ENCODE data around the gene FUT2. TPM values are rescaled to one million over a fixed set of nuclear protein-coding genes. Genes with fewer than 3 reads are reported as not detected.
A peak's percentile ranks its signal among the peaks of the same experiment; 100 is the strongest.
"Not testable (repeated sequence)": the region's sequence is repeated elsewhere in the genome, so short reads cannot be mapped to it uniquely, and the experiment has no call there.

FUT2 gene
- polyA plus RNA-seq, 4 donors = 1.7 to 5.6 (median 3.3) TPM

GRCh38 chr19:48670699-48671445 is 24.9 kb upstream of the FUT2 start:
- DNase-seq (ENCODE audit: low read depth in 4 of 4, low spot score in 2 of 4) = no peak

DNA sequence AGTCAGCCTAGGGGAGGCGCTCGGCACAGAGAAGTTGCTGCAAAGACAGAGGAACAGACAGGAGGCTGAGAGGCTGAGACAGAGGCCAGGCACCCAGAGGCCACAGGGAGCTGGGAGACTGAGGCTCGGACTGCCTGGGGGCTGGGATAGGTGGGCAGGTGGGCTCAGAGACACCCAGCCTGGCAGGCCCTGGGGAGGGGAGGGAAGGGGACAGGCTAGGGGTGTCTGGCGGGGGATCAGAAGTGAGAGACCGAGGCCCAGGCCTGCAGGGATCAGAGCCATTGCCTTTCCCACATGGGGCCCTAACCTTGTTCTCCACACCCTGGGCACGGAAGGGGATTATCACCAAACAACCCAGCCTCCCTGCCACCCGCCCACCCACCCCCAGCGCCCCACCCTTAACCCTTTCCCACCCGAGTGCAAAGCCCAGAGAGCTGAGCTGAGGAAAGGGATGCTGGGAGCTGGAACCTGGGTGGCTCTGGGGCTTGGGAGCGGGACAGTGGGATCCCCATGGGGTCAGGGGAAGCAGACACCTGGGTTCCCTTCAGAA is 24.2 kb upstream of the FUT2 start:
- DNase-seq (ENCODE audit: low read depth in 4 of 4, low spot score in 2 of 4) = no peak

DNA sequence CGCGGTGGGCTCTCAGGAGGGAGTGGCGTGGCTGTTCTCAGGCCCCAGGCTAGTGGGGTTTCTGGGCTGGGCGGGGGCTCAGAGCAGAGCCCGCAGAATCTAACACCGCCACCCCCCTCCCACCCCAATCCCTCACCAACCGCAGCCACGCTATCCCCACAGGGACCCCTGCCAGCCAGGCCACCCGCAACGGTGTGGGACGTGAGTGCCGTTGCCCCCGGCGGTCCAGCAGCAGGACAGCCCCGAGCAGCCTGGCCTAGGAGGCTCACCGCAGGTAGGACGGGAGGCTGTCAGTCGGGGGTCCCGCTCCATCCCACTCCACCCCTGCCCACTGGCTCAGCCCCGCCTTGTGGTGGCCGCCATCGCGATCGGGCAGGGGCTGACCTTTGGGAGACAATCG is 22.8 kb upstream of the FUT2 start, which contains the start of gene NTN5:
NTN5 (minus strand) TSS at position 24 of the 400 bp plus-strand sequence. CDS start 2,031 bp downstream, outside the sequence.
- DNase-seq (ENCODE audit: low read depth in 4 of 4, low spot score in 2 of 4) = no peak

GRCh38 chr19:48673436-48674100 is 22.2 kb upstream of the FUT2 start:
- DNase-seq (ENCODE audit: low read depth in 4 of 4, low spot score in 2 of 4) = no peak

GRCh38 chr19:48674216-48674809 is 21.5 kb upstream of the FUT2 start:
- DNase-seq (ENCODE audit: low read depth in 4 of 4, low spot score in 2 of 4) = no peak

- DNase-seq (ENCODE audit: low read depth in 4 of 4, low spot score in 2 of 4) = peak in 2 of 4 donors; percentile 67 to 83
Observed at GRCh38 chr19:48674921-48675824, 20.6 kb upstream of the FUT2 start.

- no peak for DNase-seq (ENCODE audit: low read depth in 4 of 4, low spot score in 2 of 4)
Observed at GRCh38 chr19:48676487-48676886, 19.3 kb upstream of the FUT2 start.

- DNase-seq (ENCODE audit: low read depth in 4 of 4, low spot score in 2 of 4) = no peak
Observed at GRCh38 chr19:48676887-48677286, 18.9 kb upstream of the FUT2 start.

- no peak for DNase-seq (ENCODE audit: low read depth in 4 of 4, low spot score in 2 of 4)
Observed at GRCh38 chr19:48678201-48678600, 17.6 kb upstream of the FUT2 start.

GRCh38 chr19:48680006-48680405 is 15.8 kb upstream of the FUT2 start:
- DNase-seq (ENCODE audit: low read depth in 4 of 4, low spot score in 2 of 4) = not testable (repeated sequence)

DNA sequence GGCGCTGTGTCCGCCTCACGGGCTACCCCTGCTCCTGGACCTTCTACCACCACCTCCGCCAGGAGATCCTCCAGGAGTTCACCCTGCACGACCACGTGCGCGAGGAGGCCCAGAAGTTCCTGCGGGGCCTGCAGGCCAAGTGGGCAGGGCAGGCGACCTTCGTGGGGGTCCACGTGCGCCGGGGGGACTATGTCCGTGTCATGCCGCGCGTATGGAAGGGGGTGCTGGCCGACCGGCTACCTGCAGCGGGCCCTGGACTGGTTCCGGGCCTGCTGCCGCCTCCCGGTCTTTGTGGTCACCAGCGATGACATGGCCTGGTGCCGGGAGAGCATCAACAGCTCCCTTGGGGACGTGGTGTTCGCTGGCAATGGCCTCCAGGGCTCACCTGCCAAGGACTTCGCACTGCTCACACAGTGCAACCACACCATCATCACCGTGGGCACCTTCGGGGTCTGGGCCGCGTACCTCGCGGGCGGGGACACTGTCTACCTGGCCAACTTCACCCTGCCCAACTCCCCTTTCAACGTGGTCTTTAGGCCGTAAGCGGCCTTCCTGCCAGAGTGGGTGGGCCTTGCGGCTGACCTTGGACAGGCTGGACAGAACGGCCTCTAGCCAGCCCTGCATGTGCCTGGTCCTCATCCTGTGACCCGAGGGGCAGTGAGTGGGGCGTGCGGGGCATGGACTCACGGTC is 15.2 kb upstream of the FUT2 start:
- no peak for DNase-seq (ENCODE audit: low read depth in 4 of 4, low spot score in 2 of 4)

- DNase-seq (ENCODE audit: low read depth in 4 of 4, low spot score in 2 of 4) = no peak
Observed at GRCh38 chr19:48681127-48681470, 14.7 kb upstream of the FUT2 start.

GRCh38 chr19:48683349-48683748 is 12.4 kb upstream of the FUT2 start:
- DNase-seq (ENCODE audit: low read depth in 4 of 4, low spot score in 2 of 4) = no peak

- DNase-seq (ENCODE audit: low read depth in 4 of 4, low spot score in 2 of 4) = no peak
Observed at GRCh38 chr19:48685583-48685982, 10.2 kb upstream of the FUT2 start.

DNA sequence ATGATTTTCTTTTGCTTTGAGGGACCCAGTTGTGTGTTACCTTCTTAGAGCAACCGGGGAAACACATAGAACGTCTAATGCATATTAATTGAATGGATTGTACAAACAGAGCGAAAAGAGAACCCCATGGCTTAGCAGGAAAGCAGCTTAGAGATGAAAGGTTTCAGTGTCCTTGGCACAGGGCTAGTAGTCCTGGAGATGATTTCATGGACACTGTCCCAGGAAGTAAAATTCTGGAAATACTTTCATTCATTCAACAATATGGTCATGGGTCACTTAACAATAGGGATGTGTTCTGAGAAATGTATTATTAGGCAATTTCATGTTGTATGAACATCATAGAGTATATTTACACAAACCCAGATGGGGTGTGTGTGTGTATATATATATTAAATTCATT is 9.7 kb upstream of the FUT2 start:
- DNase-seq (ENCODE audit: low read depth in 4 of 4, low spot score in 2 of 4) = no peak

DNA sequence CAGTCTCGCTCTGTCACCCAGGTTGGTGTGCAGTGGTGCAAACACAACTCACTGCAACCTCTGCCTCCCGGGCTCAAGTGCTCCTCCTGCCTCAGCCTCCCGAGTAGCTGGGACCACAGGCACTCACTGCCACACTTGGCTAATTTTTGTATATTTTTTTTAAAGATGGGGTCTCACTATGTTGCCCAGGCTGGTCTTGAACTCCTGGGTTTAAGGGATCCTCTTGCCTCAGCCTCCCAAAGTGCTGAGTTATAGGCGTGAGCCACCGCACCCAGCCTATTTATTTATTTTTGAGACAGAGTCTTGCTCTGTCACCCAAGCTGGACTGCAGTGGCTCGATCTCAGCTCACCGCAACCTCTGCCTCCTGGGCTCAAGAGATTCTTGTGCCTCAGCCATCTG is 9.1 kb upstream of the FUT2 start:
- DNase-seq (ENCODE audit: low read depth in 4 of 4, low spot score in 2 of 4) = not testable (repeated sequence)

DNA sequence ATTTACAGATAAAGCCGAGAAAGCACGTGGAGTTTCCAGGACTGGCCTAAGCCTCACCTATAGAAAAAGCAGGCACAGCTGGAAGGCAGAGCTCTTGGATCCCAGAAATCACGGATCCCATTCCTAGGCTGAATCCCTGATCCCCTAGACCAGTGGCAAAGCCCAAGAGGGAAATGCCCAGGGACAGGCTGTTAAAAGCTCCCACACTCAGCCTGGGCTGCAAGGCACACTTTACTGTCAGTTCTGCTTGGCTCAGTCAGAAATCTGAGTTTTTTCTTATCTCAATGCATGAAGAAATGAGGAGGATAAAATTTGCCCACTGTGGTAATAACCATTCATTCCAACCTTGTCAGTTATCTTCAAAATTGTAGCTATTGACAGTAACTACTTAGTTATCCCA is 8.0 kb upstream of the FUT2 start:
- DNase-seq (ENCODE audit: low read depth in 4 of 4, low spot score in 2 of 4) = no peak

DNA sequence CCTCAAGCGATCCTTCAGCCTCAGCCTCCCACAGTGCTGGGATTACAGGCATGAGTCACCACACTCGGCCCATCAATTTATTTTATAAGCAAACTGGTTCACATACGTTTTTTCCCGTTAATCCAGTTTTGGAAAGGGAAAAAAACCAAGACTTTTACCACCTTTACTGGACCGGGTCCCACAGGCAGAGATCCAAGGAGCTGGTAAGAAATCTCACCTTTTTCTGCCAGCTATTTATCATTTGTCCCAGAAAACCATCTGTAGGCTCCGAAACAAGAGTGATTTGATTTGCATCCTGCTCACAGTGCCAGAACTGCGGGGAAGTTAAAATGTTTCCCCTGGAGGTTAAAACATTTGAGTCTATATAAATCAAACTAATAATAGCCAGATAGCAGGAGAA is 6.3 kb upstream of the FUT2 start:
- DNase-seq (ENCODE audit: low read depth in 4 of 4, low spot score in 2 of 4) = no peak

- not testable (repeated sequence) for DNase-seq (ENCODE audit: low read depth in 4 of 4, low spot score in 2 of 4)
Observed at GRCh38 chr19:48693629-48694028, 2.1 kb upstream of the FUT2 start.
